CD8-positive, alpha-beta memory T cell (primary cell): ENCODE data around the gene VAMP5. TPM values are rescaled to one million over a fixed set of nuclear protein-coding genes. Genes with fewer than 3 reads are reported as not detected.
A peak's percentile ranks its signal among the peaks of the same experiment; 100 is the strongest.

ENCODE experiments used
- CTCF ChIA-PET: fragments of 350-600 bp; sonication (Branson Sonifier 250); formaldehyde crosslinking; loops from one replicate; lab custom pipeline; 2021; ENCODE audit warnings: antibody characterized with exemption; lab: Charles Lee
- POLR2A ChIA-PET: fragments of 350-600 bp; sonication (Branson Sonifier 250); formaldehyde crosslinking; loops from one replicate; lab custom pipeline; 2021; ENCODE audit warnings: antibody characterized with exemption; lab: Charles Lee
- DNase-seq, 5 donors: peaks; one replicate each; pipeline versions ENCODE4 v3.0.0 to v3.0.0-alpha.2; 2020 to 2022; ENCODE audit warnings: mixed read lengths in 1 of 5
- H3K27ac ChIP-seq: one replicate; pipeline ENCODE4 v1.7.0; 2013; ENCODE audit warnings: low read depth, mild to moderate bottlenecking, low read length, moderate library complexity
- H3K27me3 ChIP-seq: 2 replicates; pipeline ENCODE4 v1.7.0; 2013; ENCODE audit warnings: low read length, mild to moderate bottlenecking; ENCODE audit not compliant: insufficient read depth, poor library complexity, severe bottlenecking
- H3K36me3 ChIP-seq: 2 replicates; pipeline ENCODE4 v1.7.0; 2013; ENCODE audit warnings: mild to moderate bottlenecking, low read length, moderate library complexity; ENCODE audit not compliant: insufficient read depth
- H3K4me1 ChIP-seq: 2 replicates; pipeline ENCODE4 v1.7.0; 2013; ENCODE audit warnings: mild to moderate bottlenecking, low read length, moderate library complexity; ENCODE audit not compliant: insufficient read depth
- H3K4me3 ChIP-seq: 2 replicates; pipeline ENCODE4 v1.7.0; 2013; ENCODE audit warnings: mild to moderate bottlenecking, low read length
- H3K9me3 ChIP-seq: 2 replicates; pipeline ENCODE4 v1.7.0; 2013; ENCODE audit warnings: mild to moderate bottlenecking, low read length
- H3K27ac Mint-ChIP-seq, 8 donors: one replicate each; pipeline ENCODE4 v1.8.0; 2020 to 2021; ENCODE audit warnings: mixed read lengths in 8 of 8, mild to moderate bottlenecking in 6 of 8, inconsistent platforms in 3 of 8, moderate library complexity in 3 of 8
- H3K27me3 Mint-ChIP-seq, 2 donors: one replicate each; pipeline ENCODE4 v1.8.0; 2020 to 2021; ENCODE audit warnings: mixed read lengths in 2 of 2, mild to moderate bottlenecking in 1 of 2, moderate library complexity in 1 of 2
- H3K36me3 Mint-ChIP-seq, 3 donors: one replicate each; pipeline ENCODE4 v1.8.0; 2020 to 2021; ENCODE audit warnings: mixed read lengths in 3 of 3, inconsistent platforms in 1 of 3, mild to moderate bottlenecking in 1 of 3
- H3K4me1 Mint-ChIP-seq, 3 donors: one replicate each; pipeline ENCODE4 v1.8.0; 2020 to 2021; ENCODE audit warnings: mixed read lengths in 3 of 3, inconsistent platforms in 1 of 3, mild to moderate bottlenecking in 1 of 3
- H3K4me3 Mint-ChIP-seq, 7 donors: one replicate each; pipeline ENCODE4 v1.8.0; 2020 to 2021; ENCODE audit warnings: mixed read lengths in 7 of 7, mild to moderate bottlenecking in 6 of 7, moderate library complexity in 4 of 7, inconsistent platforms in 2 of 7
- H3K9me3 Mint-ChIP-seq, 5 donors: one replicate each; pipeline ENCODE4 v1.8.0; 2020 to 2022; ENCODE audit warnings: mixed read lengths in 5 of 5, mild to moderate bottlenecking in 3 of 5, moderate library complexity in 2 of 5, inconsistent platforms in 1 of 5
- polyA plus RNA-seq: library from polyadenylated mRNA; unstranded; fragments of 300-500 nt; fragmentation: Illumina TruSeq; gene quantifications from one replicate; pipeline ENCODE4 v1.2.3, GENCODE V29; 2021
- total RNA-seq, 2 experiments: library from RNA; stranded (reverse); gene quantifications; one replicate each; pipeline ENCODE4 v1.2.3, GENCODE V29; 2021

Gene VAMP5
- total RNA-seq (10 to 100 TPM; 26.4 to 28.0 TPM), polyA plus RNA-seq (151 TPM)

- Mint-ChIP-seq H3K4me1 (peaks cover 47 to 65% (median 47%) of the 10 kb centered on the region in 3 donors), H3K27ac (peak within 1 kb of the TSS; percentile 92 to 97 (median 95)), H3K9me3 (no peaks in the 10 kb centered on the region), H3K36me3 (peaks cover 6 to 34% (median 6%) of the 10 kb centered on the region in 3 donors), H3K27me3 (peaks cover 0 to 1% of the 10 kb centered on the region in 2 donors), H3K4me3 (peak within 1 kb of the TSS; percentile 87 to 98 (median 91))
- Histone ChIP-seq H3K36me3 (peaks cover 4% of the 10 kb centered on the region), H3K9me3 (no peaks in the 10 kb centered on the region), H3K4me1 (peaks cover 51% of the 10 kb centered on the region), H3K27ac (peak within 1 kb of the TSS; percentile 67), H3K27me3 (no peaks in the 10 kb centered on the region), H3K4me3 (peak within 1 kb of the TSS; percentile 78)
- DNase-seq = peak in 4 of 5 donors; percentile 31 to 43 (median 42)
- ChIA-PET POLR2A (interaction anchor here (2.3 kb wide), 1 partner anchor 11 kb away, joined by 8 read pairs; the partner anchor contains the start of gene RNF181), CTCF (interaction anchor here (1.0 to 1.5 kb wide), 3 partner anchors 32 to 53 kb away, joined by 3 to 4 read pairs (median 3); partner anchors contain the start of gene USP39)
Measured at GRCh38 chr2:85584354-85584856, at the start of gene VAMP5. Gene VAMP5, plus strand, starts transcription at chr2:85584431. Its CDS starts 60 bp downstream, at chr2:85584491.

- Histone ChIP-seq H3K36me3 (no peaks in the 10 kb centered on the region), H3K4me1 (peaks cover 10% of the 10 kb centered on the region), H3K9me3 (no peaks in the 10 kb centered on the region), H3K27me3 (no peaks in the 10 kb centered on the region), H3K4me3 (no peak overlapping the region), H3K27ac (no peak overlapping the region)
- peaks cover 0 to 11% (median 0%) of the 10 kb centered on the region in 3 donors for H3K36me3 Mint-ChIP-seq
- peak overlapping the region in 1 of 8 donors; percentile 6 for H3K27ac Mint-ChIP-seq
- ChIA-PET CTCF (interaction anchor here (5.9 to 9.6 kb wide), 2 partner anchors 16 to 115 kb away, joined by 34 to 66 read pairs; partner anchors contain the start of gene SH2D6), POLR2A (interaction anchor here (0.5 to 1.0 kb wide), 2 partner anchors 15 to 207 kb away, joined by 3 read pairs; partner anchors contain the start of gene TGOLN2)
- H3K9me3 Mint-ChIP-seq = no peaks in the 10 kb centered on the region
- no peak for DNase-seq
- peak overlapping the region in 1 of 7 donors; percentile 35 for H3K4me3 Mint-ChIP-seq
- H3K4me1 Mint-ChIP-seq = peaks cover 15% of the 10 kb centered on the region in 3 donors
- H3K27me3 Mint-ChIP-seq = peaks cover 0 to 3% of the 10 kb centered on the region in 2 donors
Measured at GRCh38 chr2:85534881-85535280, 49.4 kb upstream of the VAMP5 start.

- peak overlapping the region in 2 of 7 donors; percentile 9 to 98 for H3K4me3 Mint-ChIP-seq
- no peaks in the 10 kb centered on the region for H3K9me3 ChIP-seq
- no peaks in the 10 kb centered on the region for H3K27me3 Mint-ChIP-seq
- H3K36me3 ChIP-seq = peaks cover 7% of the 10 kb centered on the region
- no peak overlapping the region for H3K27ac ChIP-seq
- no peaks in the 10 kb centered on the region for H3K27me3 ChIP-seq
- H3K4me3 ChIP-seq = no peak overlapping the region
- peak overlapping the region in 1 of 8 donors; percentile 75 for H3K27ac Mint-ChIP-seq
- H3K36me3 Mint-ChIP-seq = peaks cover 0 to 27% (median 3%) of the 10 kb centered on the region in 3 donors
- no peaks in the 10 kb centered on the region for H3K9me3 Mint-ChIP-seq
- no peak for DNase-seq
- H3K4me1 Mint-ChIP-seq = peaks cover 30 to 31% (median 31%) of the 10 kb centered on the region in 3 donors
- CTCF ChIA-PET = interaction anchor here (1.6 to 9.6 kb wide), 3 partner anchors 15 to 144 kb away, joined by 5 to 66 read pairs (median 34); partner anchors contain the start of gene SH2D6
- POLR2A ChIA-PET = interaction anchor here (1.1 to 1.3 kb wide), 2 partner anchors 99 to 209 kb away, joined by 5 read pairs; partner anchors contain the start of gene TGOLN2
- H3K4me1 ChIP-seq = peaks cover 25% of the 10 kb centered on the region
Measured at GRCh38 chr2:85536479-85536878, 47.8 kb upstream of the VAMP5 start.

- H3K36me3 ChIP-seq = peaks cover 21% of the 10 kb centered on the region
- H3K9me3 Mint-ChIP-seq = no peaks in the 10 kb centered on the region
- H3K36me3 Mint-ChIP-seq = peaks cover 5 to 40% (median 12%) of the 10 kb centered on the region in 3 donors
- no peaks in the 10 kb centered on the region for H3K27me3 Mint-ChIP-seq
- H3K4me3 Mint-ChIP-seq = peak overlapping the region; percentile 90 to 98 (median 94)
- peak overlapping the region; percentile 91 for H3K4me3 ChIP-seq
- peaks cover 25% of the 10 kb centered on the region for H3K4me1 ChIP-seq
- peaks cover 38 to 45% (median 45%) of the 10 kb centered on the region in 3 donors for H3K4me1 Mint-ChIP-seq
- ChIA-PET CTCF (interaction anchor here (0.8 to 9.6 kb wide), 11 partner anchors 9 to 184 kb away, joined by 3 to 66 read pairs (median 3); partner anchors contain the start of genes C2orf68, ELMOD3, RETSAT and SH2D6), POLR2A (interaction anchor here (0.6 to 3.8 kb wide), 17 partner anchors 8 to 904 kb away, joined by 3 to 39 read pairs (median 8); partner anchors contain the start of genes ELMOD3, GGCX, KDM3A and RETSAT)
- no peaks in the 10 kb centered on the region for H3K9me3 ChIP-seq
- DNase-seq = peak in 3 of 5 donors; percentile 27 to 50 (median 39)
- H3K27ac ChIP-seq = peak overlapping the region; percentile 90
- H3K27me3 ChIP-seq = no peaks in the 10 kb centered on the region
- peak overlapping the region; percentile 84 to 97 (median 96) for H3K27ac Mint-ChIP-seq
Measured at GRCh38 chr2:85537600-85538506, 46.4 kb upstream of the VAMP5 start.

- Mint-ChIP-seq H3K4me3 (peak within 1 kb of the TSS; percentile 90 to 98 (median 94)), H3K4me1 (peaks cover 38 to 51% (median 47%) of the 10 kb centered on the region in 3 donors), H3K27me3 (no peaks in the 10 kb centered on the region), H3K36me3 (peaks cover 7 to 48% (median 16%) of the 10 kb centered on the region in 3 donors), H3K9me3 (no peaks in the 10 kb centered on the region), H3K27ac (peak within 1 kb of the TSS; percentile 84 to 97 (median 96))
- H3K27ac ChIP-seq = peak within 1 kb of the TSS; percentile 90
- peaks cover 26% of the 10 kb centered on the region for H3K36me3 ChIP-seq
- no peaks in the 10 kb centered on the region for H3K27me3 ChIP-seq
- H3K4me1 ChIP-seq = peaks cover 25% of the 10 kb centered on the region
- CTCF ChIA-PET = interaction anchor here (0.8 to 9.6 kb wide), 10 partner anchors 9 to 184 kb away, joined by 3 to 66 read pairs (median 4); partner anchors contain the start of genes ELMOD3, RETSAT, RNF181 and SH2D6
- DNase-seq = peak; percentile 77 to 89 (median 87)
- H3K4me3 ChIP-seq = peak within 1 kb of the TSS; percentile 91
- POLR2A ChIA-PET = interaction anchor here (0.6 to 3.8 kb wide), 16 partner anchors 10 to 902 kb away, joined by 3 to 39 read pairs (median 8); partner anchors contain the start of genes ELMOD3, GGCX, KDM3A and POLR1A
- H3K9me3 ChIP-seq = no peaks in the 10 kb centered on the region
Measured at GRCh38 chr2:85538507-85539360, 45.5 kb upstream of the VAMP5 start, which contains the start of gene MAT2A. Gene MAT2A, plus strand, starts transcription at chr2:85539168. Its CDS starts 120 bp downstream, at chr2:85539288.

- peak overlapping the region; percentile 90 for H3K27ac ChIP-seq
- no peaks in the 10 kb centered on the region for H3K27me3 ChIP-seq
- ChIA-PET POLR2A (interaction anchor here (0.6 to 3.8 kb wide), 16 partner anchors 10 to 902 kb away, joined by 3 to 39 read pairs (median 8); partner anchors contain the start of genes ELMOD3, GGCX, KDM3A and RETSAT), CTCF (interaction anchor here (0.7 to 9.6 kb wide), 13 partner anchors 9 to 215 kb away, joined by 3 to 66 read pairs (median 4); partner anchors contain the start of genes ELMOD3, RETSAT, RNF181 and SH2D6)
- peaks cover 26% of the 10 kb centered on the region for H3K36me3 ChIP-seq
- peak; percentile 54 to 81 (median 66) for DNase-seq
- H3K9me3 ChIP-seq = no peaks in the 10 kb centered on the region
- peak overlapping the region; percentile 90 to 98 (median 94) for H3K4me3 Mint-ChIP-seq
- peak overlapping the region; percentile 91 for H3K4me3 ChIP-seq
- peak overlapping the region; percentile 84 to 97 (median 94) for H3K27ac Mint-ChIP-seq
- peaks cover 7 to 56% (median 20%) of the 10 kb centered on the region in 3 donors for H3K36me3 Mint-ChIP-seq
- peaks cover 38 to 51% (median 51%) of the 10 kb centered on the region in 3 donors for H3K4me1 Mint-ChIP-seq
- H3K27me3 Mint-ChIP-seq = no peaks in the 10 kb centered on the region
- H3K4me1 ChIP-seq = peaks cover 25% of the 10 kb centered on the region
- H3K9me3 Mint-ChIP-seq = no peaks in the 10 kb centered on the region
Measured at GRCh38 chr2:85539361-85540132, 44.7 kb upstream of the VAMP5 start.
